Ureter (tissue), 1 donor: Measurements from ENCODE around the gene FCAMR. TPM values are rescaled to one million over a fixed set of nuclear protein-coding genes. Genes with fewer than 3 reads are reported as not detected.

Experiments used
- DNase-seq: peaks from one replicate; pipeline ENCODE4 v3.0.0-alpha.2; 2020; ENCODE audit warnings: low spot score
- total RNA-seq: library from RNA; stranded (reverse); gene quantifications from one replicate; pipeline ENCODE4 v1.2.4, GENCODE V29; 2023
- donor health status: DM: yes; HTN: yes; CAD: no.

Gene FCAMR
- total RNA-seq, 1 donor from 2014 or later = not detected

DNA sequence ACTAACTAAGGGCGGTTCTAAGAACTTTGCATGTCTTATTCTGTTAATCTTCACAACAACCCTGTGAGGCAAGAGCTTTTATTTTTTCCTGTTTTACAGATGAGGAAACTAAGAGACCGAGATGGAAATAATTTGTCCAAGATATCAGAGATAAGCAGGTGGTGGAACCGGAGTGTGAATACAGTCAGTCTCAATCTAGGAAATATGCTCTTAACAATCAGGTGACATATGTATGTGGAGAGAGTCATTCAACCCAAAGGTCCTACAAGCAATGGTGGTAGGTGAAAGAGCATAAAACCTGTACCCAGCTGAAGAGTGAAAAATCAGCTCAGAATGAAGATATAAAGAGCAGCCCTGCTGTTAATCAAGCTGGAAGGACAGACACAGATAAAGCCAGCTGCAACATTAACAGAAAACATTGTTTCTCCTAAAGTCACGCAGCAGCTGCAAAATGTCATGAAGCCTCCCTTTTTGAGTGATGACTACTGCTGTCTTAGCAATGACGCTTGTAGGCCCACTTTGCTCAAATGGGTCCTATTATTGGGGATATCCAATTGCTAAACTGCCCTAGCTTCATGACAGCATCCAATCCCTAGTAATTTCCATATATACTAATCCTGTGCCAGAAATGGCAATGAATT lies 30.5 kb upstream of the FCAMR start:
- DNase-seq = no peak

DNA sequence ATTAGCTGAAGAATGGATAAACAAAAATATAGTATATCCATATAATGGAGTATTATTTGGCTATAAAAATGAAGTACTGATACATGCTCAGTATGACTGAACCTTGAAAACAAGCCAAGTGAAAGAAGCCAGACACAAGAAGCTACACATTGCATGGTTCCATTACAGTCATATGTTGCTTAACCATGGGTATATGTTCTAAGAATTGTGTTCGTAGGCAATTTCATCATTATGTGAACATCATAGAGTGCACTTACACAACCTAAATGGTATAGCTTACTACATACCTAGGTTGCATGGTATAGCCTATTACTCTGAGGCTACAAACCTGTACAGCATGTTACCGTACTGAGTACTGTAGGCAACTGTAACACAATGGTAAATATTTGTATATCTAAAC lies 28.6 kb upstream of the FCAMR start:
- DNase-seq = no peak

DNA sequence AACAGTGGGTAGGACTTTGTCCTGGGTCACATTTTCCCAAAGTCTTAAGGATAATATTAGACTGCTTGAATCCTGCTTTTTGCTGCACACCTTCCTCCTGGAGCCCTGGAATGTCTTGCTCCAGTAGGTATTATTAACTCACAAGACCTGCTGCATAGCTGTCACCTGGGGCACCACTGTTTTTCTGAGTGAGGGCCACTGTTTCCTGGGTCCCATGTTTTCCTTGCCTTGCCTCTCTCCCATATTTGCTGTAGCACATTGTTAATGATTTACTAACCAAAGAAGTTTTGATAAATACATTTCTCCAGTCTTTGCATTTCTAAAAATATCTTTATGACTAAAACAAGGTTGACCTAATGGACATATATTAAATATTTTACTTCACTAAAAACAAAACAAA lies 22.5 kb upstream of the FCAMR start:
- no peak for DNase-seq

DNA sequence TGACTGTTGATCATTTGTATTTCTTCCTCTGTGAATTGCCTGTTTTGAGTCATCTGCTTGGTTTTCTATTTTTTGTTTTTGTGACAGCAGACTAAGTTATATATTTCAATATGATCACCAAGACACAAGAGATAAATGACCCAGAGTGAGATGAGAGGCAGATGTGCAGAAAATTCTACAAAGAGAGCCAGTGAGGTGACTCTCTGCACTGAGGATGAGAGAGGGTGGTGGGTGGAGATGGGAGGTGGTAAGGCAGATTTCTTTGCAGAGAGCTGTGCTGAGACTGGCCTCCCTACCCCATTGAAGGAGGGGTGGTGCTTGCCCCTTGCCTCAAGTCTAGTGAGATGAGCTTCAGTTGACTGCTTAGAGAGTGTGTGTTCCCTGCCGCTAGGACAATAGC lies 17.6 kb upstream of the FCAMR start:
- no peak for DNase-seq

DNA sequence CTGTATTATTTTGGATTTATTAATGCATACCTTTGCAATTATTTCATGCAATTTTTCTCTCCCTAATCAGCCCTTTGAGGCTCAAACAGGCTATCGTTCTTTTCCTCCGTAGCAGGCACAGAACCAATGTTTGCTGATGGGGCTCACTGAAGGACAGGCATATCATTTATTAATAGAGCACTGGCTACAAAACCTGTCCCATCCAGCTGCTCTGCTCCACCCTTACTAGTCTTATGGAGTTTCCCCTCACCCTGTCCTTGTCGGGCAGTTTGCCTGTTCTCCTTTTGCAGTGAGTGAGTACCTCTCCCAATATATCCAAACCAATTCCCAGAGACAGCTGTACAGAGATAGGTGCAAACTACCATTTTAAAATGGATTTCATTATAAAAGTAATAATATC lies 16.6 kb upstream of the FCAMR start:
- DNase-seq = no peak

DNA sequence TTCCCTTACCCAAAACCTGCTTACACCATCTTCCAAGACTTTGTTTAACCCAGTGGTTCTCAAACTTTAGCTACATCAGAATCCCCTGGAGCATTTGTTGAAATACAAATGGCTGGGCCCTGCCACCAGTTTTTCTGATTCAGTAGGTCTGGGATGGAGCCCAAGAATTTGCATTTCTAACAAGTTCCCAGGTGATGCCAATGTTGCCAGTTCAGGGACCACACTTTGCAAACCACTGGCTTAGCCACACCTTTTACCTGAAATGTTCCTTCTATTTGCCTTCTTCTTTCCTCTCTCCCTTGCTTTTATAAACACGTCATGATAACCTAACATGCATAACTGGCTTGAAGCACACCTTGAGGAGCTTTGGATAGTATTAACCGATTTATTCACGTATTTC lies 16.1 kb upstream of the FCAMR start:
- no peak for DNase-seq

DNA sequence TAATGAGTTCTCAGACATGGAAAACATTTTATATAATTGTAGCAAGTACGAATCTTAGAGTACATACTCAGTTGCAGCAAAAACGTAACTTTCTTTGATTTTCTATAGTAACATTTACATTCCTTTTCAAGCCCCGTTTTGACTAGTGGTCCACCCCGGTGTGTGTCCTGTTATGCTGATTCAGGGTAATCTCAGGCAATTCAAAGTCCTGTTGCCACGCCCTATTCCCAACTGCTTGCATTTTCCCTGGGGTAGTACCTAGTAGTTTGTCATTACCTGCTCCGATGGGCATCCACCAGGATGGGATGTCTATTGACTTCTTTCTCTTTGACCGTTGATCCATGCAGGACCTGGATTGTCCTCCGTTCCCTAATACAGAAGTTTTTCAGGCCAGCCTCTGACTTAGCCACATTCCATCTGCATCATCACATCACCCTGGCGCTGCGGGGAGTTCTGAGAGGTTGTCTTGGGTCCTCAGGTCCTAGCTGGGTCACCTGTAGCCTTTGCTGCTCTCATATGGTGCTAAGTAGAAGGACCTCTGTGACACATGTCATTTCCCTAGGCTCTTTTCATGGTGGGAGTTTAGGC lies 15.0 kb upstream of the FCAMR start:
- no peak for DNase-seq

DNA sequence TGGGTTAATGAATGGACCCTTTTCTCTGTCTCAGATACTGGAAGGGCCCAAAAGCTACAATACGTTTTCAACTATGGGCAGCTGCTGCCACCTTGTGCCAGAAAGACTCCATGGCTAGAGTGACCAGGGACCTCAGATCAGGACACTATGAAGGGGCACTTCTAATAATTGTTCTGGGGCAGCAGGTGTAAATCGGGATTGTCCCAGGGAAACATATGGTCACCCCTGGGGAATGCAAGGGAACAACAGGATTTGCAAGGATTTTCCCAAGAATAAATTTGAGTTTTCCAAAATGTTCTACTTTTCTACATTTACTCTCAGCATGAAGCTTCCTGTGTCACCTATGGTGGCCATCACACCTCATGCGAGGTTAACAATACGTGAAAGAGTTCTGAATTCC lies 12.0 kb upstream of the FCAMR start:
- DNase-seq = peak; percentile 60

DNA sequence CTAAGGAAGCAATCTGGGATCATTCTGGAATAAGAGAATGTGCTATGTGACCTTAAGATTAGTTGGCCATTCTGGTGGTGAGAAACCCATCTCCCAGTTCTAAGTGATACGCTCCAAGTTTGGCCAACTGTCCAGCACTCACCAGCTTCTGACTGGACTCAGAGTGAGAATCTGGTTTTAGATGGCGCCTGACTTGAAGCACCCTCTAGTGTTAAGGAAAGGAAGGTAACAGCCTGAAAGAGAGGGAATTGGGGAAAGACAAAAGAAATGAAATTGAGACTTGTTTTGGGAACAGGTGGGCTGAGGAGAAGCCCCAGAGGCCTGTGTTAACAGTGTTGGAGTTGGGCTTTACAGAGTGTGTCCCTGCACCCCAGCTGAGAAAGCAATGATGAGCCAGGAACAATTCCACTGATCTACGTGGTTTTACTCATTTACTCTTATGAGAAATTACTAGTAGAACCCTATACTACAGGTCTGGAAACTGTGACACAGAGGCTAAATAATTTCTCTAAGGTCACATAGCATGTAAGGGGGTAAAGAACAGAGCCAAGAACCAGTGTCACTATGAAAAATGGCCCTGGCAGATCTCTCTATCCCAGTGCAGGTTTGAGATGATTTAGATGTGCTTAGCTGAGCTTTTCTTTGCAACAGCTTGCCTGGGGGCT lies 9.3 kb upstream of the FCAMR start:
- no peak for DNase-seq

DNA sequence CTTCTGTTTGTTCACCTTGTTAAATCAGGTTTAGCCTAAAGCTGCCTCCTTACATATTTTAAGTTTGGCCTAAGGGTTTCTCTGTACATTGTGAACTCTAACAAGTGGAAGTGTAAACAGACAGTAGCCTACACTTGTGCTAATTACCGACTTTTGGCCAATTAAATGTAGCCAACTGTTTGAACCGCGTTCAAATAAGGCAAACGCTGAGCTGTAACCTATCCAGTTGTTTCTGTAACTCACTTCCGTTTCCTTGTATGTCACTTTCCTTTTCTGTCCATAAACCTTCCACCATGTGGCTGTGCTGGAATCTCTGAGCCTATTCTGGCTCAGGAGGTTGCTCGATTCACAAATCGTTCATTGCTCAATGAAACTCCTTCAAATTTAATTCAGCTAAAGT lies 8.0 kb upstream of the FCAMR start:
- no peak for DNase-seq

DNA sequence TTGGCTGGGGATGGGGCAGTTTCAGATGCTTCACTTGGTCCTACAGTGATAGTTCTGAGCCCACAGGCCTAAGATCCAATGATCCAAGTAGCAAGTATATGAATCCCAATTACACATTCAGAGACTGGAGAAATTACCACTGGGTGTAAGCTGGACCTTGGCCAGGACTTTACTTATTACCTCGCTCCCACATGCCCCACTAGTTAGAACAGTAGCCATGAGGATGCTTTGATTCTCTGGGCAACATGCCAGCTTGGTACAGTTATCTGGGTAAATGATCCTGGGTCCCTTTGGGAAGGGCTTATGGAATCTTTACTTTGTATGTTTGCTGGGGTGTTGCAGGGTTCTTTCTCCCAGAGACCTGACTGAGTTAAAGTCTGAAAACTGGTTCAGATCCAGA lies 5.0 kb upstream of the FCAMR start:
- DNase-seq = no peak

DNA sequence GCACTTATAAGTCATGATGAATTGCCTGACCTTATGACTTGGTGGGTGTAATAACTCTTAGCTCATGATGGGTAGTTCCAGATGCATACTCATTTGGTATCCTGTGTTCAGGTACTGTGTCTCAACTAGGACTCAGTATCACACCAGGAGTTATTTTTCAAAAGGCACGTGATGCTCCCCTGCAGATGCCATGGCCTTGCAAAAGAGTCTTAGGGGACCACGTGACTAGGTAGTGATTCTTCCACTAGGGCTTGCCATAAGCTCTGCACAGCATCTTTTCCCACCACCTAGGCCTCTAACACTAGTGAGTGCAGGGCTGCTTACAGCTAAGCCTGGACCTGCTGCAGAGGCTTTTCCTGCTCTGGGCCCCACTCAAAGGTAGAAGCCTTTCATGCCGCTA lies 3.9 kb upstream of the FCAMR start:
- DNase-seq = no peak

DNA sequence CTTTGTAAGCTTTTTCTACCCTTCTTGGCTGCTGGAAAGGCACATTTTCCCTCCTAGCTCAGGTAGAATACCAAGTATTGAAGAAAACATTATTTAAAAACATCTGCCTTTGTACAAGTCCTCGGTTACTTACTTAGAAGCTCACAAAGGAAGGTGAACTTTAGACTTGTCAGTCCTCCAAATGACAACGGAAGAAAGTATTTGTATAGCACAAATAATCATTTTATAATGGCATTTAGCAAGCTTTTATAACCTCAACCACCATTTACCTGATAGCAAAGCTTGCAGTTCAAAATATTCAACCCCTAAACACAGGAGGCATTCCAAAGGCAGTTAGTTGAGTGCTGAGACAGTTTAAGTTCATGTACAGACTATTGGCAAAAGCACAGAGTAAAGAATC lies 2.5 kb upstream of the FCAMR start:
- DNase-seq = no peak

DNA sequence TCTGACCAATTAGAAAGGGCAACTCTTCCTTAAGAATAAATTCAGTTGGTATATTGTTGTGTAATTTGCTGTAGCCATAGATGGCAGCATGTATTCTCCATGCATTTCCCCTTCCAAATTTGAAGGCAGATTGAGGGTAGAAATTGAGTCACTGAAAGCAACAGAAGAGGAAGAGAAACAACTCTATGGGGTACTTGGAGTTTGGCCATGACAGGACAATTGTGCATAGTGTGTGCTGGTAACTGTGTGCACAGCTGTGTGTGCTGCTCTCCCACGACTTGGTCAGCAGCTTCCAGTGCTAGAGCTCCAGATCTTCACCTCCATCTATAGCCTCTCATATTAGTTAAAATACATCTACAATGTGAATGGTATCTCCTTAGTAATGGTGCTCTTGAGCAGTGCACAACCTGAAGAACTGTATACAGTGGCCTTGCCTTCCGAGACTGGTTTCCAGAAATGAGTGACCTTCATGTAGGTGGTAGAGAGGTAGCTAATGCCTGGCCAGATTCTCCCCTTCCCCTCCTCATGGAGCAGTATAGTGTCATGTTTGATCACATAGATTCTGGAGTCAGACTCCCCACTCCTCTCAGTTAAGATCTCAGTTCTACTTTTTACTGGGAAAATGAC lies 882 bp upstream of the FCAMR start:
- no peak for DNase-seq

DNA sequence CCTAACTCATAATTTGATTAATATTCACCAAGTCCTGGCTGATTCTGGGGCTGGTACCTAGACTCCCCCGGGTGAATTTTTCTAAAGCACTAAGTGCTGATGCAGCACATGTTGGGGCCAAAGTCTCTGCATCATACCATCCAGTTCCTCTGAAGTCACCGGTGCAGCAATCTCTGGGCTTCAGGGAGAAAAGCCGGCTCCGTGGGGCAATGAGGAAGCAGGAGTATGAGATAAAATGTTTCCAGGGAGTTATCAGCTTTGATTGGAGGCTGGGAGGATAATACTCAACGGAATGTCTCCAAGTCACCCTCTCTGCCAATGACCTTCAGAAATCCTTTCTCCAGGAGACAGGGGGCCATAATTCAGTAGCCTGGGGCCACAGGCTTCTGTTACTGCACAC lies 1.2 kb downstream of the FCAMR start:
- no peak for DNase-seq

DNA sequence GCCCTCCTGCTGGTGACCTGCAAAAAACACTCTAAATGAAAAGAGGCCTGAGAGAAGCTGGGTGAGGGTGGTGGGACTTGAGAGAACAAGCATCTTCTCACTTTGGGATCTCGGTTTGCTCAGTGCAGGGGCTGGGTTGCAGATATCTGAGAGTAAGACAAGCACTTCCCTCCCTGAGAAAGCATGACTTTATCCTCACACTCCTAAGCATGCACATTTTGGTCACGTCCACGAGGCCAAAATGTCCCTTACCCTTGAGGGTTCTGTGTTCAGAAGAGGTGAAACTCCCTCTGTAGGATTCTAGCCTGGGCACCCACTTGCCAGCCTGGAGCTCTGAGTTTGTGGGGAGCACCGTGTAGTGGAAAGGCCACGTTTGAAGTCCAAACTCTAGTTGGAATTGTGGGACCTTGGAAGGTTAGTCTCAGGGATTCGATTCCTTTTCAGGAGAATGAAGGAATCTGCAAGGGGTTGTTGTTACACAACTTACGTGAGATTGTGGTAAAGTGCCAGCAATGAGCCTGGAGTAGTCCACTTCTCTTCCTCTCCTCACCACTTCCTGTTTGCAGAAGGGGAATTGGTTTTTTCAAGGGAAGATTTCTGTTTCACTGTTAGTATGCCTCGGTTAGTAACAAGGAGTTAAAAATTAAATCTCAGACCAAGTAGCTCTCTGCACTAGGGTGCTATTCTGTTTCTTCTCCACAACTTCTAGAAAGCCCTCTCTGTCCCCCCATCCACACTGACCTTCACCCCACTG lies 3.0 kb downstream of the FCAMR start:
- no peak for DNase-seq

DNA sequence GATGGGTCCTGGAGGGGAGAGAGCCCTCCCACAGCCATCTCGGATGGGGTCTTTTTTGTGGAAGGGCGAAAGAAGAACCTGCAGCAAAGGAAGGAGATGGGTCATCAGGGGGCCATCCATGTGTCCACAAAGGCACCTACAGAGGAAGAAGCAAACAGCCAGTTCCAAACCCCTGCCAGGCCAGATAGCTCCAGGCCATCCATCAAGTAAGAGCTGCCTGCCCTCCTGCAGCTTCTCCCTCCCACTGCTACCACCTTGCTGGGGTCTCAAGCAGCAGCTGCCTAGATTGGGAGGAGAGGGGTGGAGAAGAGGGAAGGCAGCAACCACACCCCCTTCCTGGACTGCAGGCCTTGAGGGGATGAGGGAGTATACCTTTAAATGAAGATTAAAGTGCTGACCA lies 4.5 kb downstream of the FCAMR start:
- DNase-seq = no peak

DNA sequence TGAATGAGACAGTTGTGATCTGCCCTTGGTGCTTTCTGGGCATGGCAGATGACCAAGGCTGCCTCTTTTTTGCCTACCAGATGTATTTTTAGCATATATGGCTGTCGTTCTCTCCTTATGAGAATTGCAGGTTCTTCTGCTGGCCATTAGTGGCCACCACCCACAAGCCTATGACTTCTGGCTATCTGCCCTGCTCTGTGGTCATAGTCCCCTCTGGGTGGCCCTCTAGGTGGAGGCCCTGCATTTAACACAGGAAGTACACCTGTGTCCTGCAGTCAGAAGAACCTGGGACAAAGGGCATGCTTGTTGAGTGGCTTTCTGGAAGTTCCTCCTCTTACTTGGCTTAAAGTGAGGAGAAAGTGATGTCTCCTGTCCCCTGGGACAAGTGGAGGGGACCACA lies 6.5 kb downstream of the FCAMR start:
- DNase-seq = no peak

DNA sequence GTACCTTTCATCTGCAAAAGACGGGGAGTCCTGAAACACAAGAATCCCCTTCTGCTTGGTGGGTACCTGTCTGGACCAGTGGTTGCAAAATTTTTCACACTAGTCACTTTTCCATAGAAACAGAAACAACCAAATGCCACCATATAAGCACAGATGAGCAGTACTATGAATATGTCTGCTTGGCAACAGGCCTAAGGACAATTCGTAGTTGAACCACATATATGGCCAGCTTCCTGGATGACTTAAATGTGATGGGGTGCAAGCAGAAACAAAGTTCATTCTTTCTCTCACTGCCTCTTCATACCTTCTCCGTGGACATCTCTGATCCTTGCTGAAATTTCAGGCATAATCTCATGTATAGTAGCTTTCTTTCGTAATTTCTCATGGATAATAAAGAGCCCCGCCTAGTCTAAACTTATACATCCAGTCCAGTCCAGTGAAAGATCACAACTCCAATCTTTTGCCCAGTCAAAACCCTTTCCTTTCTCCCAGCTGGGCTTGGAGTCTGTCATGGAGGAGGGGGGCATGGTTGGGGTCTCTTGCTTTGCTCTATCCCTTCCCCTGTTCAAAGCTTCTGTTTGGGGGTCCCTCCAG lies 7.0 kb downstream of the FCAMR start:
- no peak for DNase-seq

DNA sequence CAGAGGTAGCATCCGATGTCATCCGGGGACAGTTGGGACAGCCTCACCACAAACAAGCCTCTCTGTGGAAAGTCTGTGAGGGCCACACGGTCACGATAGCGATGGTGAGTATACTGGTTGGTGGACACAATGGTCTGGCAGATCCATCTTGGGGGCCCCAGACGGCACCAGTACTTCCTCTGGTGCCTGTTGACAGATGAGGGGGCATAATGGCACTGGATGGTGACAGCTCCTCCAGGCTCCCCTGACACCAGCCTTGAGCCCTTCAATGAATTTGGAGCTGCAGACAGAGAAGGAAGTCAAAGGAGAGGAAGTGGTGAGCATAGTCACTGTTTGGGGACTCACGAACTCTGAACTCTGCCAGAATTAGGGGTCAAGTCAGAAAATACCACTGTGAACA lies 8.0 kb downstream of the FCAMR start:
- no peak for DNase-seq

DNA sequence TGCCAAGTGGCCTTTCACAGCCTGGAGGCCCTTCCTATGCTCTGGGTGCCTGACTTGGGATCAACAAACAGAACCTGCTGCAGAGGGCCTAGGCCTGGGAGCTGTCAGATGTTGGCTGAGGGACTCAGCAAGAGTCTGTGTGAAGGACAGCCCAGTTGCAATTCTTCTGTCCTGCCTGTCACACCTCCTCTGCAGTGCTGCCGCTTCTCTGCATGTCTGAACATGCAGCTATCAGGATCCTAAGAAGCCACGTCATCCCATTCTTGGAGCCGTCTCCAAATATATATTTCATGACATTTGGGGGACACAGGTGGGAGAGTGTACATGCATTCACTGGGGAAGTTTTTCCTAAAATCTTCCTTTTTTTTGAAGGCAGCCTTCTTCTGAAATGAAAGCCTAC lies 8.6 kb downstream of the FCAMR start:
- DNase-seq = no peak
